ENCODE results near the gene ACYP2.

Gene ACYP2

DNA sequence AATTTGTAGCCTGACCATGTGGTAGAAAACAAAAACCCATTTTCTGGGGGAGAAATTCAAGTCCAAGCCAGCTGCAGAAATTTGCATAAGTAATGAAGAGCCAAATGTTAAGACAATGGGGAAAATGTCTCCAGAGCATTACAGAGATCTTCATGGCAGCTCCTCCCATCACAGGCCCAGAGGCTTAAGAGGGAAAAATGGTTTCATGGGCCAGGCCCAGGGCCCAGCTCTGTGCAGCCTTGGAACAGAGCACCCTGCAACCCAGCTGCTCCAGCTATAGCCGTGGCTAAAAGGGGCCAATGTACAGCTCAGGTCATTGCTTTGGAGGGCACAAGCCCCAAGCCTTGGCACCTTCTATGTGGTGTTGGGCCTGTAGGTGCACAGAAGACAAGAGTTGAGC, 209.7 kb downstream of the ACYP2 start:
- no peak overlapping the region for H3K9ac ChIP-seq
- peaks cover 0 to 13% (median 9%) of the 10 kb centered on the region in 10 experiments; a peak in 15 of 20 replicates for H3K4me1 ChIP-seq
- H3K27ac ChIP-seq: no peak overlapping the region
- H4K20me1 ChIP-seq: no peaks in the 10 kb centered on the region
- H3K27me3 ChIP-seq: peaks cover 0 to 9% (median 5%) of the 10 kb centered on the region in 11 experiments; a peak in 9 of 22 replicates
- H3K4me2 ChIP-seq: no peak overlapping the region
- peaks cover 19 to 28% (median 23%) of the 10 kb centered on the region in 11 experiments for H3K9me3 ChIP-seq (replicated peaks in 1 of 11)
- TF ChIP-seq Cebpa-rat (IDR thresholded peaks at IDR 0.05): no peak
- no peaks in the 10 kb centered on the region for H3K36me3 ChIP-seq
- no peak overlapping the region for H3K4me3 ChIP-seq

- Histone ChIP-seq H3K27ac (no peak overlapping the region), H3K4me3 (peak overlapping the region; percentile 54 to 74 (median 64); a peak in 16 of 20 replicates), H3K4me1 (peaks cover 0 to 15% (median 12%) of the 10 kb centered on the region in 10 experiments; a peak in 16 of 20 replicates), H3K9me3 (replicated peaks in 1 of 11) (peaks cover 13 to 18% (median 16%) of the 10 kb centered on the region in 11 experiments), H3K27me3 (peaks cover 0 to 9% (median 6%) of the 10 kb centered on the region in 11 experiments; a peak in 9 of 22 replicates), H3K4me2 (peak overlapping the region; percentile 65 to 98 (median 93)), H3K36me3 (no peaks in the 10 kb centered on the region), H4K20me1 (no peaks in the 10 kb centered on the region), H3K9ac (peak overlapping the region in 4 of 11 experiments; percentile 57 to 77 (median 71); a peak in 5 of 22 replicates)
- no peak for TF ChIP-seq Cebpa-rat (IDR thresholded peaks at IDR 0.05)
Measured at GRCh38 chr2:54329482-54330161, 214.2 kb downstream of the ACYP2 start.

DNA sequence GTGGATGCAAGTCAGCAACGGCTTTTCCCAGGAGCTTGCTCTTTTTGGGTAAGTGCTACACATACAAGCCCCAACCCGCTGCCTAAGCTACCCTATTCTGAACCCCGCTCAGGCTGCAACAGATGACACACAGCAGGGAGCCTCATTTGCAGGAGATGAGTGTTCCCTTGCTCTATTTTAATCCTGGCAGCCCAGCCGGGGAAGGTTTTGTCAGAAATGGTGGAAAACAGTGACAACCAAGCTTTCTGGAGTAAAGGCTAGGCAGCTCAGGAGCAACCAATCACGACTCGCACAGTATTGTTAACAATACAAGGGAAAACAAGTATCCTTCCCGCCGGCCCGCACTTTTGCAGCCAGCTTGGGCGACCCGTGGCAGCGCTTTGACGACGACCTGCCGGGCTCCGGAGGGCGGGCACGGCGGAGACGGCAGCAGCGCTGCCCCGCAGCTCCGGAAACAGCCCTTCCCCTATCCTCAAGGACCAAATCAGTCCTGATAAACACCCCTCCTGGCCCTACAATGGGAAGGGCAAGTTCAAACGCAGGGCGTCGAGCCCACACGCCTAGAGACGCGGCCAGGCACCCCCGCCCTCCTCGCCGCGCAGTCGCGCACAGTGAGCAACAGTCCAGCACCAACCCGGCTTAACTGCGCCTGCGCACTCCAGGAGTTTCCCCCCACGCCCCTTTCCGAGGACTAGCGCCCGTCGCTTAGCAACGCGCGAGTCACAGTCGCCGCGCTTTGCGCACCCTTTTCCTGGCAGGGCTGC, 214.9 kb downstream of the ACYP2 start:
- peaks cover 0 to 9% (median 6%) of the 10 kb centered on the region in 11 experiments; a peak in 9 of 22 replicates for H3K27me3 ChIP-seq
- H3K27ac ChIP-seq: peak overlapping the region in 1 of 11 experiments; percentile 40; a peak in 2 of 22 replicates
- peak overlapping the region; percentile 65 to 98 (median 93) for H3K4me2 ChIP-seq
- TF ChIP-seq Cebpa-rat (IDR thresholded peaks at IDR 0.05): no peak
- peak overlapping the region; percentile 54 to 77 (median 69); a peak in 21 of 22 replicates for H3K9ac ChIP-seq
- no peaks in the 10 kb centered on the region for H4K20me1 ChIP-seq
- H3K36me3 ChIP-seq: no peaks in the 10 kb centered on the region
- peak overlapping the region; percentile 54 to 74 (median 64) for H3K4me3 ChIP-seq
- H3K4me1 ChIP-seq: peaks cover 0 to 15% (median 12%) of the 10 kb centered on the region in 10 experiments; a peak in 16 of 20 replicates
- peaks cover 6 to 11% (median 9%) of the 10 kb centered on the region in 11 experiments for H3K9me3 ChIP-seq (replicated peaks in 1 of 11)

DNA sequence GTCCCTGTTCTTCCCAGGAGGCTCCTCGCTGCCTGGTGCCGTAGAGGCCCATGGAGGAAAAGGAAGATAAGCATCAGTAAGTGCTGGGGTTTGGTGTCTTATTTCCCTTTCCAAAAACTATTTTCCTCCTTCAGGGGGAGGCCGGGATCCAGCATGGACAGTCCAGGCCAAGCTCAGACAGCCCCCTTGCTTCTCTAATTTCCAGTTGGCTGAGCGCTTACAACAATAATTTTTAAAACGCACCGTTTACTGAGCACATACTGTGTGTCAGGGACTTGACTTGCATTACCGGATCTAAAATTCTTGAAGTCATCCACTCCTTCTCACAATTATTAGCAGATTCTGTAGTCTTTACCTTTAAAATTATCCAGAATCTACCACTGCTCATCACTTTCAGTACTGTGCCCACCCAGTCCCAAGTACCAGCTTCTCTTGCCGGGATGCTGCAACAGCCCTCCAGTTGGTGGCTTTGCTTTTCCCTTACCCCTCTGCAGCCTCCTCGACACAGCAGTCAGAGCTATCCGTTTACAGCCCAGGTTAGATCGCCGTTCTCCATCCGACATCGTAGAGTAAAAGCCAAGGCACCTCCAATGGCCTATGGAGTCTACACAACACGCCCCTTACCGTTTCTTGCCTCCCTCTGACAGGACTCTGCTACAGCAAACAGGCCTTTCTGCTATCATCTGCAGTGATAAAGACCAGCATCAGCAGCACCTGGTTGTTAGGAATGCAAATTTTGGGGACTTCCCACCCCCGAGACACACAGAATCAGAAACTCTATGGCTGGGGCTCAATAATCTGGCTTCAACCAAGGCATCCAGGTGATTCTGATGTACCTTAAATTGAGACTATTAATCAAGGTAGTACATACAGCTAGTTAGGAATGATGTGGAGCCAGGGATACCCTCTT, 215.8 kb downstream of the ACYP2 start:
- Histone ChIP-seq H3K4me1 (peaks cover 0 to 15% (median 12%) of the 10 kb centered on the region in 10 experiments; a peak in 16 of 20 replicates), H3K4me2 (peak overlapping the region; percentile 65 to 98 (median 93)), H3K36me3 (no peaks in the 10 kb centered on the region), H3K27ac (peak overlapping the region in 1 of 11 experiments; percentile 40; a peak in 1 of 22 replicates), H4K20me1 (no peaks in the 10 kb centered on the region), H3K9me3 (replicated peaks in 1 of 11) (peaks cover 0 to 3% (median under 1%) of the 10 kb centered on the region in 11 experiments; a peak in 8 of 22 replicates), H3K27me3 (peaks cover 0 to 9% (median 6%) of the 10 kb centered on the region in 11 experiments; a peak in 9 of 22 replicates), H3K4me3 (peak overlapping the region; percentile 54 to 74 (median 64)), H3K9ac (peak overlapping the region in 7 of 11 experiments; percentile 61 to 77 (median 71); a peak in 12 of 22 replicates)
- TF ChIP-seq Cebpa-rat (IDR thresholded peaks at IDR 0.05): no peak

DNA sequence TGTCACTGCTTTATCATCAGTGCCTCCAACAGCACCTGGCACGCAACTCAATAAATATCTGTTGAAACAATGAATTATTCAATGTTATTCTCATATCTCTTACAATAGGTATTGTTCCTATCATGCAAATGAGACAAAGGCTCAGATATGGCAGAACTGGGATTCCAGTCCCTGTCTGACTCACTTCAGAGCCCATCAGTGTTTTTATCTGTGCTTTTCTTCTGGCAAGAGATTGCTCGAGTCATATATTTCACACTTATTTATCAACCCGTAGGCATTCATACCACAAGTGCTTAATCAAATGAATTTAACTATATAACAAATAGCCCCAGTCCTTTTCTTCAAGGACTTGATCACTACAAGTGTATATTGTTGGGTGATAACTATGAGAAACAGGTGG, 217.0 kb downstream of the ACYP2 start:
- peaks cover 0 to 9% (median 6%) of the 10 kb centered on the region in 11 experiments; a peak in 9 of 22 replicates for H3K27me3 ChIP-seq
- H3K4me2 ChIP-seq: no peak overlapping the region
- TF ChIP-seq Cebpa-rat (IDR thresholded peaks at IDR 0.05): no peak
- no peaks in the 10 kb centered on the region for H4K20me1 ChIP-seq
- H3K9me3 ChIP-seq (replicated peaks in 1 of 11): no peaks in the 10 kb centered on the region
- H3K36me3 ChIP-seq: no peaks in the 10 kb centered on the region
- H3K4me3 ChIP-seq: no peak overlapping the region
- H3K27ac ChIP-seq: no peak overlapping the region
- H3K9ac ChIP-seq: no peak overlapping the region
- H3K4me1 ChIP-seq: peaks cover 0 to 15% (median 12%) of the 10 kb centered on the region in 10 experiments; a peak in 16 of 20 replicates

- Histone ChIP-seq H3K9ac (no peak overlapping the region), H3K27me3 (no peaks in the 10 kb centered on the region), H3K36me3 (no peaks in the 10 kb centered on the region), H4K20me1 (no peaks in the 10 kb centered on the region), H3K4me3 (no peak overlapping the region), H3K4me1 (peaks cover 0 to under 1% (median 0%) of the 10 kb centered on the region in 10 experiments; a peak in 1 of 20 replicates), H3K4me2 (no peak overlapping the region), H3K27ac (no peak overlapping the region), H3K9me3 (replicated peaks in 1 of 11) (no peaks in the 10 kb centered on the region)
- TF ChIP-seq Cebpa-rat (IDR thresholded peaks at IDR 0.05): no peak
Measured at GRCh38 chr2:54336136-54336976, 220.9 kb downstream of the ACYP2 start.

DNA sequence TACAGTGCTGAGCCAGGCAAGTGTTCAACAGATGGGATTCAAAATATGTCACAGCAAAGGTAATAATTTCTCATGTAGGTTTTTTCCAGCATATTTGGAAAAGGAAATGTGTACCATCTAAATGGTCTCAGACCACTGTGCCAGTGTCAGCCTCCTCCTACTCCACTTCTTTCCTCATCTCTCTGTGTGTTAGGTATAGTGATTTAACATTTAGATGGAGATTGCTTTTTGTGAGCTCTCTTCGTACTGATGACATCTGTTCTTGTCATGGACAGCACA, 221.5 kb downstream of the ACYP2 start:
- Histone ChIP-seq H3K4me2 (no peak overlapping the region), H3K4me1 (no peaks in the 10 kb centered on the region), H4K20me1 (no peaks in the 10 kb centered on the region), H3K36me3 (no peaks in the 10 kb centered on the region), H3K4me3 (no peak overlapping the region), H3K27me3 (no peaks in the 10 kb centered on the region), H3K9me3 (replicated peaks in 1 of 11) (no peaks in the 10 kb centered on the region), H3K9ac (no peak overlapping the region), H3K27ac (no peak overlapping the region)
- no peak for TF ChIP-seq Cebpa-rat (IDR thresholded peaks at IDR 0.05)

DNA sequence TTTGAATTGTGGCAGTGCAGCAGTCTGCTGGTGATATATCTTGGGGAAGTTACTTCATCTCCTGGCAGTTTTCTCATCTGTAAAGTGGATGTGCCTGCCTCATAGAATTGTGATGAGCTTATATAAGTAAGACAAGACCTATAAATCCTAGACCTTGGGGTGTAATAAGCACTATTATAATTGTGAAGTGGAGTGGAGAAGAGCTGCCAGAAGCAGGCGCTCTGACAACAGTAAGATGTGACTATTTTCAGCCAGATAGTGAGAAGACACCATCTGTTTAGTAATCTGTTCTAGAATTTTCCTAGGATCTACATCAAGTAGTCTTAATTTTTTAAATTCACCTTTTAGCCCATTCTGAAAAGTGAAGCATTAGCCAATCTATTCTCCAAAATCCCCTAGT, 226.2 kb downstream of the ACYP2 start:
- H3K9ac ChIP-seq: no peak overlapping the region
- H3K9me3 ChIP-seq (replicated peaks in 1 of 11): no peaks in the 10 kb centered on the region
- H3K27me3 ChIP-seq: no peaks in the 10 kb centered on the region
- no peak overlapping the region for H3K4me3 ChIP-seq
- H3K4me1 ChIP-seq: no peaks in the 10 kb centered on the region
- H4K20me1 ChIP-seq: no peaks in the 10 kb centered on the region
- no peak for TF ChIP-seq Cebpa-rat (IDR thresholded peaks at IDR 0.05)
- H3K36me3 ChIP-seq: no peaks in the 10 kb centered on the region
- H3K27ac ChIP-seq: no peak overlapping the region
- H3K4me2 ChIP-seq: no peak overlapping the region
